Activated CD8-positive, alpha-beta T cell treated with anti-CD3 and anti-CD28 coated beads for 36 hours (primary cell): ENCODE measurements around the gene DGKA. TPM values are rescaled to one million over a fixed set of nuclear protein-coding genes. Genes with fewer than 3 reads are reported as not detected.

ENCODE experiments used
- ATAC-seq: fragments of 200-7000 bp; cut with Tn5 transposase; one replicate; pipeline ENCODE4 v1.10.0; 2021; ENCODE audit warnings: mild to moderate bottlenecking, moderate library complexity
- CTCF ChIA-PET: fragments of 350-600 bp; sonication (Branson Sonifier 250); formaldehyde crosslinking; loops from one replicate; lab custom pipeline; 2021; ENCODE audit warnings: antibody characterized with exemption; lab: Charles Lee
- POLR2A ChIA-PET: fragments of 350-600 bp; sonication (Branson Sonifier 250); formaldehyde crosslinking; loops from one replicate; lab custom pipeline; 2021; ENCODE audit warnings: antibody characterized with exemption; lab: Charles Lee
- DNase-seq: peaks from one replicate; pipeline ENCODE4 v3.0.0-alpha.2; 2020
- H3K27ac Mint-ChIP-seq: one replicate; pipeline ENCODE4 v1.8.0; 2021; ENCODE audit warnings: mild to moderate bottlenecking, mixed read lengths
- H3K27me3 Mint-ChIP-seq: one replicate; pipeline ENCODE4 v1.8.0; 2021; ENCODE audit warnings: mixed read lengths
- H3K36me3 Mint-ChIP-seq: one replicate; pipeline ENCODE4 v1.8.0; 2021; ENCODE audit warnings: low read depth, mixed read lengths
- H3K4me1 Mint-ChIP-seq: one replicate; pipeline ENCODE4 v1.8.0; 2021; ENCODE audit warnings: low read depth, mixed read lengths
- H3K4me3 Mint-ChIP-seq: one replicate; pipeline ENCODE4 v1.8.0; 2021; ENCODE audit warnings: mild to moderate bottlenecking, moderate library complexity, mixed read lengths
- H3K9me3 Mint-ChIP-seq: one replicate; pipeline ENCODE4 v1.8.0; 2021; ENCODE audit warnings: mixed read lengths
- CTCF ChIP-seq: fragments of 200-600 bp; IDR thresholded peaks from one replicate; pipeline ENCODE4 v1.8.0; 2022; ENCODE audit warnings: antibody characterized with exemption, mild to moderate bottlenecking
- intact Hi-C: fragments of 100-400 bp; cut with micrococcal nuclease; formaldehyde crosslinking; loops from one replicate; pipeline ENCODE4 v1.10.0; 2022
- total RNA-seq, 2 experiments: library from RNA; stranded (reverse); gene quantifications; one replicate each; pipeline ENCODE4 v1.2.3, GENCODE V29; 2021

Gene DGKA
- total RNA-seq, 2 experiments from 2014 or later: 350 to 353 TPM

- intact Hi-C loops: no loop called here
- Mint-ChIP-seq H3K27ac (peak overlapping the region; percentile 99), H3K4me3 (no peak overlapping the region), H3K9me3 (no peaks in the 10 kb centered on the region), H3K27me3 (no peaks in the 10 kb centered on the region), H3K4me1 (peaks cover 87% of the 10 kb centered on the region), H3K36me3 (peaks cover 95% of the 10 kb centered on the region)
- no peak for DNase-seq
- ChIA-PET CTCF (interaction anchor here (0.9 to 4.0 kb wide), 4 partner anchors 21 to 200 kb away, joined by 3 to 31 read pairs (median 6); no protein-coding TSS in a partner anchor), POLR2A (interaction anchor here (1.3 to 3.3 kb wide), 2 partner anchors 8 to 16 kb away, joined by 4 to 27 read pairs; partner anchors contain the start of genes DGKA and PYM1)
- no peak for TF ChIP-seq CTCF
- no peak for ATAC-seq
Observed at GRCh38 chr12:55937981-55938380, 7.0 kb downstream of the DGKA start.

- CTCF ChIA-PET: interaction anchor here (0.8 to 4.0 kb wide), 26 partner anchors 9 to 201 kb away, joined by 3 to 36 read pairs (median 5); partner anchors contain the start of genes DNAJC14, ORMDL2, PA2G4 and PYM1
- intact Hi-C loops: no loop called here
- Mint-ChIP-seq H3K27ac (peak overlapping the region; percentile 99), H3K36me3 (peaks cover 95% of the 10 kb centered on the region), H3K9me3 (no peaks in the 10 kb centered on the region), H3K4me1 (peaks cover 83% of the 10 kb centered on the region), H3K4me3 (no peak overlapping the region), H3K27me3 (no peaks in the 10 kb centered on the region)
- ATAC-seq (peak; percentile 56), DNase-seq (peak; percentile 54)
- POLR2A ChIA-PET: interaction anchor here (0.7 to 3.3 kb wide), 10 partner anchors 9 to 197 kb away, joined by 3 to 27 read pairs (median 4); partner anchors contain the start of genes DGKA and PYM1
- TF ChIP-seq CTCF: no peak
Observed at GRCh38 chr12:55938826-55939501, 8.0 kb downstream of the DGKA start.

- POLR2A ChIA-PET: interaction anchor here (0.7 to 3.3 kb wide), 7 partner anchors 10 to 200 kb away, joined by 3 to 27 read pairs (median 4); partner anchors contain the start of genes DGKA, ORMDL2, PYM1 and SARNP
- peaks cover 80% of the 10 kb centered on the region for H3K4me1 Mint-ChIP-seq
- CTCF ChIA-PET: interaction anchor here (0.6 to 4.0 kb wide), 47 partner anchors 9 to 206 kb away, joined by 3 to 36 read pairs (median 4); partner anchors contain the start of genes DNAJC14, ORMDL2, PA2G4 and PYM1
- H3K4me3 Mint-ChIP-seq: peak overlapping the region; percentile 22
- H3K36me3 Mint-ChIP-seq: peaks cover 92% of the 10 kb centered on the region
- H3K27me3 Mint-ChIP-seq: no peaks in the 10 kb centered on the region
- peak overlapping the region; percentile 99 for H3K27ac Mint-ChIP-seq
- peak; percentile 84 for TF ChIP-seq CTCF
- intact Hi-C loops: no loop called here
- no peaks in the 10 kb centered on the region for H3K9me3 Mint-ChIP-seq
- ATAC-seq: peak; percentile 86
- peak; percentile 90 for DNase-seq
Observed at GRCh38 chr12:55940065-55940732, 9.2 kb downstream of the DGKA start.

- TF ChIP-seq CTCF: no peak
- no peak overlapping the region for H3K4me3 Mint-ChIP-seq
- ATAC-seq (no peak), DNase-seq (no peak)
- ChIA-PET CTCF (interaction anchor here (0.8 to 4.0 kb wide), 6 partner anchors 9 to 204 kb away, joined by 3 to 31 read pairs (median 4); no protein-coding TSS in a partner anchor), POLR2A (interaction anchor here (0.8 to 3.0 kb wide), 8 partner anchors 8 to 98 kb away, joined by 3 to 11 read pairs (median 4); no protein-coding TSS in a partner anchor)
- H3K27ac Mint-ChIP-seq: peak overlapping the region; percentile 62
- intact Hi-C loops: no loop called here
- H3K27me3 Mint-ChIP-seq: no peaks in the 10 kb centered on the region
- peaks cover 88% of the 10 kb centered on the region for H3K36me3 Mint-ChIP-seq
- no peaks in the 10 kb centered on the region for H3K9me3 Mint-ChIP-seq
- peaks cover 72% of the 10 kb centered on the region for H3K4me1 Mint-ChIP-seq
Observed at GRCh38 chr12:55942055-55942454, 11.1 kb downstream of the DGKA start.
